Lower leg skin (tissue), 4 donors: ENCODE measurements around the gene WFDC12. TPM values are rescaled to one million over a fixed set of nuclear protein-coding genes. Genes with fewer than 3 reads are reported as not detected.

Source experiments
- DNase-seq, 2 donors: peaks; one replicate each; pipeline ENCODE4 v3.0.0-alpha.2; 2019; ENCODE audit warnings: low spot score in 2 of 2
- H3K4me3 ChIP-seq: fragments of 200-600 bp; sonication (generic); 2 replicates; pipeline ENCODE4 v1.5.1; 2017; ENCODE audit warnings: mild to moderate bottlenecking, low read depth; ENCODE audit not compliant: poor library complexity, severe bottlenecking
- CTCF ChIP-seq, 3 donors: fragments of 450-650 bp; IDR thresholded peaks; one replicate each; pipeline ENCODE4 v1.5.1; 2016; ENCODE audit warnings: antibody characterized with exemption in 3 of 3, mild to moderate bottlenecking in 3 of 3, moderate library complexity in 2 of 3
- POLR2A ChIP-seq, 2 donors: fragments of 450-650 bp; IDR thresholded peaks; one replicate each; pipeline ENCODE4 v1.6.1; 2016 to 2017; ENCODE audit warnings: antibody characterized with exemption in 2 of 2, mild to moderate bottlenecking in 1 of 2, moderate library complexity in 1 of 2
- WGBS, 2 donors: methylation state at CpG; one replicate each; pipeline ENCODE4 v1.1.5; 2018; 5-methylcytosine and 5-hydroxymethylcytosine counted together
- intact Hi-C: fragments of 100-400 bp; cut with DNase I; formaldehyde crosslinking; loops from one replicate; pipeline ENCODE4 v1.15.0; 2023; ENCODE audit warnings: low total_unique reads
- total RNA-seq, 4 donors: library from RNA; depleted of rRNA; stranded (reverse); fragments of >200 nt; gene quantifications; one replicate each; pipeline ENCODE4 v1.1.0, GENCODE V29; 2016

WFDC12 gene
- total RNA-seq, 4 donors from 2014 or later, result 5.0 to 13.5 (median 9.4) TPM

DNA sequence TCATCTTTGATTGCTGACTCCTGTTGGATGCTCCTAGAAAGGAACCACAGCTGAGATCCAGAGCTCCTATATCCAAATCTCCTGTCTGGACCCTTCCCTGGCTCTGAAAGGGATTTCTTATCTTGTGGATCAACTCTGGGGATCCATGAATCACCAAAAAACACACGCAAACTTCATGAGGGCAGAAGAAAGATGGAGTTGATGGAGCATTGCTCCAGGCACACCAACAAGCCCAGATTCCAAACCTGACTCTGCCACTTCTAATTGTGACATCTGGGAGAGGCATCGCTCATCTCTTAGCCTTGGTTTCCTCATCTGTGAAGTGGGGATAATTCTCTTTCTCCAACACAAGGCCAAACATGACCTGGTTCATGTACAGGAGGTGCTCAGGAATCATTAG lies 30.1 kb downstream of the WFDC12 start:
- intact Hi-C loops, result loop anchor here (10.0 kb wide), 1 partner anchor 49 kb away; no protein-coding TSS in a partner anchor
- TF ChIP-seq CTCF (IDR thresholded peaks at IDR 0.05) (no peak), POLR2A (IDR thresholded peaks at IDR 0.05) (no peak)

DNA sequence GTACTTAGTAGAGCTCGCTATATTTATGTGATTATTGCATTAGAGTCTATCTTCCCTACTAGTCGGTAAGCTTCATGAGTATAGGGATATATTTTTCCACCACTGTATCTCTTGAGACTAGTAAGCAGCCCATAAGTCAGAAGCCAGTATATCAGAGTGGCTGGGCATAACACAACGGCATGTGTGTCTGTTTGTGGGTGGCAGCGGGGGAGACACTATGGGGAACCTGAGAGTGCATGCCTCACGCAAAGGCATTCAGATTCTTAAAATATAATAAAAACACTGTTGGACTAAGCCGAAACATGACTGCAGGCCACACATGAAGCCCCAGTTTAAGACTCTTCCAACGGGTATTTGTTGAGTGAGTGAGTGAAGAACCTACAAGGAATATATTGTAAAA lies 31.4 kb downstream of the WFDC12 start:
- WGBS, 2 donors, result 87% methylated on average over 7 of the region's 7 CpGs
- TF ChIP-seq CTCF (IDR thresholded peaks at IDR 0.05), result no peak
- TF ChIP-seq POLR2A (IDR thresholded peaks at IDR 0.05), result no peak
- no peak overlapping the region for H3K4me3 ChIP-seq
- no peak for DNase-seq
- intact Hi-C loops, result loop anchor here (10.0 kb wide), 1 partner anchor 48 kb away; no protein-coding TSS in a partner anchor

More for the DNA sequence above, 30.1 kb downstream of the WFDC12 start:
- DNase-seq, result no peak
- H3K4me3 ChIP-seq, result no peak overlapping the region
- 77 to 83% methylated on average over 2 of the region's 2 CpGs for WGBS, 2 donors

- no peak for DNase-seq
- TF ChIP-seq POLR2A (IDR thresholded peaks at IDR 0.05) (no peak), CTCF (IDR thresholded peaks at IDR 0.05) (no peak)
- intact Hi-C loops, result loop anchor here (10.0 kb wide), 1 partner anchor 47 kb away; no protein-coding TSS in a partner anchor
- H3K4me3 ChIP-seq, result no peak overlapping the region
- 93 to 94% methylated on average over 3 of the region's 3 CpGs for WGBS, 2 donors
These were observed 32.9 kb downstream of the WFDC12 start for GRCh38 chr20:45091366-45091765.

DNA sequence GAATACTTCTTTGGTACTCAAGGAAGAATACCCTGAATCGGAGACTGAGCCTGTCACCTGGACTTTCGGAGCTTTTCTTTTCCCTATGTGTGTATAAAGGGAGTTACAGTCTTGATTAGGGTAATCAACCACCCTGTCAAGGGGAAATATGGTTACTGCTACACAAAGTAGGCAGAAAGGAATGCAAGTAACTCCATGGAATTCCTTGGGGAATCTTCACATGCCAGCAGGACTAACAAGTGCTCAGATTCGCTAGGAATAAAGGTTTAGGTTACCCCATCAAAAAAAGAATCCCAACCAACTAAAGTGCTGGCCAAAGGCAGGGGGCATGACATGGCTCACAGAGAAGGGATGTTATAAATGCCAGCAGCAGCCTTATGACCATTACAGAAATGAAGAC lies 33.8 kb downstream of the WFDC12 start:
- WGBS, 2 donors, result 96 to 99% methylated on average over 3 of the region's 3 CpGs
- no peak for DNase-seq
- TF ChIP-seq CTCF (IDR thresholded peaks at IDR 0.05) (no peak), POLR2A (IDR thresholded peaks at IDR 0.05) (no peak)
- no peak overlapping the region for H3K4me3 ChIP-seq
- intact Hi-C loops, result loop anchor here (10.0 kb wide), 1 partner anchor 46 kb away; no protein-coding TSS in a partner anchor

GRCh38 chr20:45088247-45088646 lies 36.0 kb downstream of the WFDC12 start:
- no peak for TF ChIP-seq CTCF (IDR thresholded peaks at IDR 0.05)
- no peak for TF ChIP-seq POLR2A (IDR thresholded peaks at IDR 0.05)
- WGBS, 2 donors, result 40 to 42% methylated on average over 7 of the region's 7 CpGs
- intact Hi-C loops, result no loop called here
- DNase-seq, result no peak
- H3K4me3 ChIP-seq, result no peak overlapping the region

GRCh38 chr20:45087814-45088213 lies 36.5 kb downstream of the WFDC12 start:
- no peak for DNase-seq
- TF ChIP-seq CTCF (IDR thresholded peaks at IDR 0.05), result no peak
- no peak for TF ChIP-seq POLR2A (IDR thresholded peaks at IDR 0.05)
- 17 to 38% methylated on average over 1 of the region's 1 CpG for WGBS, 2 donors

More at GRCh38 chr20:45087814-45088213, 36.5 kb downstream of the WFDC12 start:
- intact Hi-C loops, result no loop called here
- no peak overlapping the region for H3K4me3 ChIP-seq
